ENCODE results near the gene TAF11L2. TPM values are rescaled to one million over a fixed set of nuclear protein-coding genes. Genes with fewer than 3 reads are reported as not detected.

Gene TAF11L2
- total RNA-seq, 1 experiment from 2014 or later, result not detected

GRCh38 chr5:17455942-17456341 lies 42.1 kb upstream of the TAF11L2 start:
- no peaks in the 10 kb centered on the region for H3K9me3 ChIP-seq (ENCODE audit: control insufficient read depth, insufficient read depth, low read depth, low read length)
- ChIA-PET POLR2A (no interaction called here), CTCF (no interaction called here)
- no peak overlapping the region for H3K4me3 ChIP-seq (ENCODE audit: low read depth in 2 of 2, low read length in 2 of 2)
- in situ Hi-C loops (cut with HindIII; ENCODE audit: low pct_unique_long_range_greater_than_20kb, low sequenced_read_pairs) (no loop called here), intact Hi-C loops (cut with micrococcal nuclease; ENCODE audit: unreplicated experiment) (no loop called here)
- H3K27me3 ChIP-seq (ENCODE audit: control insufficient read depth, insufficient read depth, low read length), result no peaks in the 10 kb centered on the region
- H3K27ac ChIP-seq (ENCODE audit: low read length), result no peak overlapping the region
- no peaks in the 10 kb centered on the region for H3K36me3 ChIP-seq (ENCODE audit: control insufficient read depth, insufficient read depth, low read length)
- TF ChIP-seq SIN3A (IDR thresholded peaks at IDR 0.05; ENCODE audit: borderline replicate concordance, insufficient read depth, low read depth, low read length) (no peak), TCF7L2 (IDR thresholded peaks at IDR 0.05; ENCODE audit: low read depth, low read length) (no peak), CTCF (IDR thresholded peaks at IDR 0.05) (no peak), REST (IDR thresholded peaks at IDR 0.05; ENCODE audit: insufficient read depth in 1 of 2, low read depth in 2 of 2, low read length in 1 of 2) (no peak), POLR2AphosphoS5 (IDR thresholded peaks at IDR 0.05; ENCODE audit: low read depth, low read length) (no peak)
- no peaks in the 10 kb centered on the region for H3K4me1 ChIP-seq (ENCODE audit: control insufficient read depth, insufficient read depth, low read length)
- no peak for ATAC-seq
- BruUV-seq (replicated peaks), result no TSS peak
- no peak for DNase-seq (ENCODE audit: low read depth, low spot score)

GRCh38 chr5:17461793-17462192 lies 36.2 kb upstream of the TAF11L2 start:
- H3K27me3 ChIP-seq (ENCODE audit: control insufficient read depth, insufficient read depth, low read length), result no peaks in the 10 kb centered on the region
- DNase-seq (ENCODE audit: low read depth, low spot score), result no peak
- H3K27ac ChIP-seq (ENCODE audit: low read length), result no peak overlapping the region
- TF ChIP-seq REST (IDR thresholded peaks at IDR 0.05; ENCODE audit: insufficient read depth in 1 of 2, low read depth in 2 of 2, low read length in 1 of 2) (no peak), TCF7L2 (IDR thresholded peaks at IDR 0.05; ENCODE audit: low read depth, low read length) (no peak), POLR2AphosphoS5 (IDR thresholded peaks at IDR 0.05; ENCODE audit: low read depth, low read length) (no peak), CTCF (IDR thresholded peaks at IDR 0.05) (no peak), SIN3A (IDR thresholded peaks at IDR 0.05; ENCODE audit: borderline replicate concordance, insufficient read depth, low read depth, low read length) (no peak)
- intact Hi-C loops (cut with micrococcal nuclease; ENCODE audit: unreplicated experiment) (no loop called here), in situ Hi-C loops (cut with HindIII; ENCODE audit: low pct_unique_long_range_greater_than_20kb, low sequenced_read_pairs) (no loop called here)
- no TSS peak for BruUV-seq (replicated peaks)
- POLR2A ChIA-PET, result interaction anchor here (0.6 to 0.7 kb wide), 2 partner anchors 186 to 543 kb away, joined by 3 to 5 read pairs; no protein-coding TSS in a partner anchor
- H3K4me1 ChIP-seq (ENCODE audit: control insufficient read depth, insufficient read depth, low read length), result peaks cover 4% of the 10 kb centered on the region; the same call in 1 of the 2 replicates
- no peaks in the 10 kb centered on the region for H3K36me3 ChIP-seq (ENCODE audit: control insufficient read depth, insufficient read depth, low read length)
- no peak for ATAC-seq
- CTCF ChIA-PET, result no interaction called here
- no peak overlapping the region for H3K4me3 ChIP-seq (ENCODE audit: low read depth in 2 of 2, low read length in 2 of 2)
- no peaks in the 10 kb centered on the region for H3K9me3 ChIP-seq (ENCODE audit: control insufficient read depth, insufficient read depth, low read depth, low read length)
